Stimulated activated CD4-positive, alpha-beta T cell treated with anti-CD3 and anti-CD28 coated beads, Interleukin-15, amount 100 ng/mL, for 24 hours (primary cell): ENCODE data around the gene CALB2.
"Not testable (repeated sequence)": the region's sequence is repeated elsewhere in the genome, so short reads cannot be mapped to it uniquely, and the experiment has no call there.

Experiments used
- DNase-seq: peaks from one replicate; pipeline ENCODE4 v3.0.0-alpha.2; 2020

The CALB2 gene, protein sequence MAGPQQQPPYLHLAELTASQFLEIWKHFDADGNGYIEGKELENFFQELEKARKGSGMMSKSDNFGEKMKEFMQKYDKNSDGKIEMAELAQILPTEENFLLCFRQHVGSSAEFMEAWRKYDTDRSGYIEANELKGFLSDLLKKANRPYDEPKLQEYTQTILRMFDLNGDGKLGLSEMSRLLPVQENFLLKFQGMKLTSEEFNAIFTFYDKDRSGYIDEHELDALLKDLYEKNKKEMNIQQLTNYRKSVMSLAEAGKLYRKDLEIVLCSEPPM

DNA sequence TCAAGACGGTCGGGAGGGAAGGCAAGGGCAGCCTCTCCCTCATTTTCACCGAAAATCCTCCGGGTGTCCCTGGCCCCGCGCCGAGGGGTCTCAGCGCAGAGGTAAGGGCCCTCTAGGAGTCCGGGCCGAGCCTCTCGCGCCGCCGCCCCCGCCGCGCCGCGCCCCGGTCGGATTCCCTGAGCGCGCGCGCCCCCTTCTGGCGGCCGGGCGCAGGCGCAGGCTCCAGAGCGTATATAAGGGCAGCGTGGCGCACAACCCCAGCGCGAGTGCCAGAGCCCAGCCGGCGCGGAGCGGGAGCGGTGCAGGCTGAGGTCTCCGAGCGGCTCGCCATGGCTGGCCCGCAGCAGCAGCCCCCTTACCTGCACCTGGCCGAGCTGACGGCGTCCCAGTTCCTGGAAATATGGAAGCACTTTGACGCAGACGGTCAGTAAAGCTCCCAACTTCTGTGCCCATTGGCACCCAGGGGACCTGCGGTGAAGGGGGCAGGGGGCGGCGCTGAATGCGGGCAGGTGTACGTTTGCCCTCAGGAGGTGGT is at the start of gene CALB2:
CALB2 (plus strand) TSS at position 260 of the 535 bp plus-strand sequence; CDS start at position 330, 70 bp downstream.
- DNase-seq, result peak; percentile 74

DNA sequence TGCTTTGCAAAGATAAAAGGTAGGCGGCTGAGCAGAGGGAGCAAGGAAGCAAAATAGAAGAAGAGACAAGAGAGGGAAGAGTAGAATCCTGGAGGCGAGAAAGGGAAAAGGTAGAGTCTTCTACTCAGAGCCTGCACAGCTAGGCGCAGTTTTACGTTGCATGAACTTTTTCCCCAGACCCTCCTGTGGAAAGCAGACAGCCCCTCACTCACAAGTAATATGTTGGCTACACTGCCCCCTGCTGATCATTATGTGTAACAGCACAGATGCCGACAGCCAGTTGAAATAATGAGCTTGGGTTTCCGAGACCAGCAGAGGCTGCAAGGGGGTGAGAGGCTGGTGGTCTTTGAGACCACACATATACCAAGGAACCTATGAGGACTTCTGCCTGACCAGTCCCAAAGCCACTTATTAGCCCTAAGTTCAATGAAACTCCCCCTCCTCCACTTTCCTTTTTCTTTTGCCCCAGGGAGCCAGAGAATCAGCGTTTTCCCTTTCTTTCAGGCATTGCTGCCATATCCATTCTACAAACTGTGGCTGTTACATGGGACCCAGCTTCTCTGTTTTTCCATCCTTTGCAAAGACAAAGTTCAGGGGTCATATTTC is 46.9 kb upstream of the CALB2 start:
- DNase-seq, result peak; percentile 21

DNA sequence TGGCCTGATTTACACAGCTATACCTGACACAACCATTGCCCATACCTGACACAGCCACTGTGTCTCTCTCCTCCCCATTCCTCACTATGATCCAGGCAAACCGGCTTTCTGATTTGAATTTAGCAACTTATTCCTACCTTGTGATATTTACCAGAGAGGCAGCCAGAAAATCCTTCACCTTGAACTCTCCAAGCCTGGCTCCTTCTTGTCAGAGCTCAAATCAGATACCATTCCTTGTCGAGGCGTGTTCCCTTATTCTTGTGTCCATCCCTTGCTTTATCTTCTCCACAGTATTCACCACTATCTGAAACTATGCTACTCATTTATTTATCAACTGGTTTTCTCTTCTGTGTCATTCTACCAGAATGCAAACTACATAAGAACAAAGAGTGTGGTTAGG is 44.9 kb upstream of the CALB2 start:
- not testable (repeated sequence) for DNase-seq

DNA sequence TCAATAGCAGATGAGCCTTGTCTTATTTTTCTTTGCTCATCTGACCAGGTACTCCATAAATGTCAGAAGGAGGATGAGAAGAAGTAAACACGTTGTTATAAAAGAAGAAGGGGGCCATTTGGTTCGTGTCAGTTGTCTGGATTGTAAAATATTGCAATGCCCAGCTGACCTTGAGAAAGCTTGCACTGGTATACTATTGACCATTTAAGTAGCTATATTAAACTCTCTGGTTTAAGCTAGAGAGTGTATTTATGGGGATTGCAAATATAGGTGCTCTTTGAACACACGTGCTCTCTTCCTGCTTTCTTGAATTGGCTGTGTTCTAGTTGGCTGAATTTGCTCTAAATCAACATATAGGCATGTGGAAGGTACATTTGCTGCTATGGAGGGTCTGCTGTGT is 43.3 kb upstream of the CALB2 start:
- no peak for DNase-seq

DNA sequence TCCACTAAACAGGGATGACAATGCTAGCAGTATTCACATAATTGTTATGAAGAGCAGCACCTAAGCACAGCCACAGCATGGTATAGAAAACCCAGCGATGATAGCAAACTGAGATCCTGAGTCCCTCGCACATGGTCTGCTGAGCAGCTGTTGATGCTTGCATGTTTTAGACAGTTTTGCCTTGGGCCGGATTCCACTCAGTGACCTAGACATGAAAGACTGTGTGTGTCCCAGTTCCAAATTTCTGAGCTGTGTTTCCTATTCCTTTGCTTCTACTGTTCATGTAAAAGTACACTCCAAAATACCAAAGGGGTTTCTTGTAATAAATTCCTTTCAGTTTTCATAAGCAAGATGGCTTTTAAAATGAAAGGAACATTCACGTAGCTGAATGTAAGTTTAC is 38.5 kb upstream of the CALB2 start:
- DNase-seq, result no peak

DNA sequence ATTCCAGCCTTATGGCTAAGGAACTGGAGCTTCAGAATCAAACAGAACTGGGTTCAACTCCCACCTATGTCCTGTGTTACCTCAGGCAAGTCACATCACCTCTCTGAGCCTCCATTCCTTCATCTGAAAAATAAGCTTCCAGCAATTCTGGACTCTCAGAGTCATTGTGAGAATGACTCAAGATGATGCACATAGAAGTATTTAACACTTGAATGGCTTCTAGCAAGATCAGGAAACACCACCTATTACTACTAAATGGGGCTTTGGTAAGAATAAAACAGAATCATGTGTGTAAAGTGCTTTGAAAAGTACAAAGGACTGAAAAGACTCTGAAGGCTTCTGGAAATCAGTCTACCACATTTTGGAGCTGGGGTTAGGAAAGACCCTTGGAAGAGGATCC is 30.8 kb upstream of the CALB2 start:
- no peak for DNase-seq

DNA sequence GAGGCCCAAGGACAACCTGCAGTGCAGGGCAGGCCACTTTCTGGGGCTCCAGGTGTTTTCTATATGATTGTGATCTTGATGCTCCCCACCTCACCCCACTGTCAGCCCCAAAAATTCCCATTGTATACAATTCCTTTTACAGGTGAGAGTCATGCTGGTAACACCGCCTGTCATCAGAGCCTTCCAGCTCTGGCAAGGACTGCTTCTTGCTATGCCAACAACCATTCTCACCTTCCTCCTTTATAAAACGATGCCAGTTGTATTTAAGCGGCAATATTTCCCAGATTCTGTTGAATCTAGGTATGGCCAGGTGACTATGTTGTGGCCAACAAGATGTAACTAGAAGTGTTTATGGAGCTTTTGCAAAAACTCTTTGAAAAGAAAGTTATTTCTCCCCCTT is 30.4 kb upstream of the CALB2 start:
- DNase-seq, result no peak

DNA sequence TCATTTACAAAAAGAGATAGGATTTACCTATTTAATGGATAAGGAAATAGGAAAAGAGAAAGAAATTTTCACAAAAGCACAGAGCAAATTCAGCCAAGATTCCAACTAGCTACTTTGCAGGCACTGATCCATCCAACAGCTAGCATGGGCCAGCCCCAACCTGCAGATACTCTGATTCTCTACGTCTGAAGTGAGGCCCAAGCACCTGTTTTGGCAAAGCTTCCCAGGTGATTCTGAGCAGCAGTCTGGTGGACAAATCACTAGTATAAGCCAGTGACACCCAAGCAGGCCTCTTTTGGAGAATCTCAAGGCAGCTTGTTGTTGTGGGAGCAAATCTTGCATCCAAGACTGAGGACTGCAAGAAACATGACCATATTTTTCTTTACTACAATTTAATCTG is 20.9 kb upstream of the CALB2 start:
- no peak for DNase-seq

DNA sequence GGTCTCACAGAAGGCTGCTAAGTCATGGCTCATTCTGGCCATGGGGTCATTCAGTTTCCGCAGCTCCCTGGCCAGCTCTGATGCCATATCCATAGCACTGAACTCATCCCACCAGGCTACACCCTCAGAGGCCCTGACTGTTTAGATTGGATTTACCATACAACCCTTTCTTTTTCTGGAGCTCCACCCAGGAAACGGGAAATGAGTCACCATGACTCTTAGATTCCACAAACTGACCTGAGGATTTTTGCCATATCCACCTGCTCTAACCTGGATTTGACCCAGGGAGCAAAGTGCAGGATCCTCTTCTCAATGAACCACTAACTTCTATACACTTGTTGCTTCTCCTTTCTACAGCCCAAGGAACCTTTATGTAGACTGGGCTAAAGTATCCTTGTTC is 20.3 kb upstream of the CALB2 start:
- DNase-seq, result no peak

DNA sequence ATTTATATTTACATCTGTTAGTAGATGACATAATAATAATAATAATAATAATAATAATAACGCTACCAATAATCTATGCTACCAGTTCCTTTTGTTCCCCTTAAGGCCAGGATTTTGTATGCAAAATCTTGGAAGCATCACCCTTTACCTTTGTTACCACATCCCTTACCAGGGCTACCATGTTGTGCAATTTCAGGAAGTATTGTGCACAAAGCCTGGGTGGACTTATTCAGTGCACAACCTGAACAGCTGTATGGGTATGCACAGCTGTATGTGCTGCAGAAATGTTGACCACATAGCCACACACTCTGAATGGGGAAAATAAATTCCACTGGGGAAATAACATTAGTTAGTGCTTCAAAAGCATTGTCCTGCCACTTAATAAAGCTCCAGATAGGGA is 19.9 kb upstream of the CALB2 start:
- no peak for DNase-seq

DNA sequence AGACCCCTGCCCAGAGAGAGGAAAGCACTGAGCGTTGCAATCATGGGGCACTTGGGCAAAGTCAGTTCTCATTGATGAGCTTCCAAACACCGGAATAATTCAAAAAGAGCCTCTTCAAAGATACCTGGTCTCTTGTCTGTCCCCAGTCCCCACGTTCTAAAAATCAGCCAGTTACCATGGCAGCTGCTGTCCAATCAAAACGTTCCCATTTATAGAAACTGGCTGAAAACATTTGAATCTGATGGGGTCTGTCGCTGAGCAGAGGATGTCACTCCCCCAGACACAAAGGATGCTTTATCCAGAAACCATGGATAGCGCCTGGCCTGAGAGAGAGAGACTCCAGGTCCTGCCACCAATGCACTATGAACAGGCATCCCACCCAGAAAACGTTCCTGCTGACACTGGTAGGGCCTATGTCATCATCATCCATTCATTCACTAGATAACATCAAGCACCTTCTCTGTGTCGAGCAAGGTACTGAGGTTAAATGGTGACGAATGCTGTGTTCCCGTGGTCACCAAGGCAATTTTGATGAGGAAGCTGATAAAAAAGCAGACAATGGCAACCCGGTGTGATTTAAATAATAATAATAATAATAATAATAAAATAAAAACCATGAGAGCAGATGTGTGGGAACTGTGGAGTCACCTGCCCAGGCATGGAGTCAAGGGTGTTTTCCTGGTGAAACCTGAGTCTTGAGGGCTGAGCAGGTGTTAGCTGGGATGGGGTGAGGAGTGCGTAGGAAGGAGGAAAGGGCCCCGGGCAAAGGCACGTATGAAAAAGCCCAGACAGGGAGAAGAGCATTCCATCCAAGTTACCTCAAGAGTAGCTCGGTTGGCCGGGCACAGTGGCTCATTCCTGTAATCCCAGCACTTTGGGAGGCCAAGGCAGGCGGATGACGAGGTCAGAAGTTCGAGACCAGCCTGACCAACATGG is 19.0 kb upstream of the CALB2 start:
- DNase-seq, result no peak

DNA sequence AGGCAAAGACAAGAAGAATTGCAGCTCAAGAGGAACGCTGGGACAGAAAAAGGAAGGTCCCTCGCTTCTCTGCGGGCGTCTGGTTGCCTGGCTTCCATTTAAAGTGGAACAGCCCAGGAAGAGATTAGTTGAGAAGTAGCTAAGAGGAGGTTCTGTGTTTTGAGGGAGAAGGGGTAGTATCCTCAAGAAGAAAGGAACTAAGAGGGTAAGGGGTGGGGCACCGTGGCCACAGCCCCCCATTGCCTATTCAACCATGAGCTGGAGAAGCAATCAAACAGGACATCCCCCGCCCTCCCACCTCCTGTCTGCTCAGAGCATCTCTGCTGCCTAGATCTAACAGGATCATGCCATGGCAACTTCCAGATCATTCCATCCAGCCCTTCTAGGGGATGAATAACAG is 18.1 kb upstream of the CALB2 start:
- no peak for DNase-seq

DNA sequence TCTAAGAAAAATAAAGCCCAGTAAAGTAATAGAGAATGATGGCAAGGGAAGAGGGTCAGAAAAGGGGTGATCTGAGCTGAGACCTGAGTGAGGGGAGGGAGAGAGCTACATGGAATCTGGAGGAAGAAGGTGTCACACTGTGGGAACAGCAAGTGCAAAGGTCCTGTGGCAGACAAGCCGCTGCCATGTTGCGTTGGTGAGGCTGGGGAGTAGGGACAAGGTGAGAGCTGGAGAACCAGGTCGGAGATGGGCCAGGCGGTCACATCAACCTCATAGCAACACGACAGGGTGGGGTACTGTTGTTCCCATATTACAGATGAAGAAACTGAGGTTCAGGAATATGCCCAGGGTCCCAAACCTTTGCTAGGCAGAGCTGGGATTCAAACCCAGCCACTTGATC is 16.6 kb upstream of the CALB2 start:
- no peak for DNase-seq

DNA sequence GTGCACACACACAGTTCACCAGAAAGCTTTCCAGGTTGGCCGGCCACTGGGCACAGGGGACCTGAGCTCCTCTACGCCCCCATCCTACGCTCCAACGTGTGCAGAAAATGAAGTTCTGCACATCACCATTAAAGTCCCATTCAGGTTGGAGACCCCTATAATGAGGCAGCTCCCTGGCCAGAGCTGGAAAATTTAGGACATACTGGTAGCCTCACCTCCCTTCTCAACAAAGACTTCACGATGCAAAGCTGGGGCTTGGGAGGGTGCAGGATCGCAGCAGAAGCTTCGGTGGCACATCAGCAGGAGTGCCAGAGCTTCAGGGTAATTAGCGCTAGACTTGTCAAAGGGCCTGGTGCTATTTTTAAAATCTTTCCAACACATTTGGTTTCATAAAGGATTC is 15.4 kb upstream of the CALB2 start:
- DNase-seq, result no peak

DNA sequence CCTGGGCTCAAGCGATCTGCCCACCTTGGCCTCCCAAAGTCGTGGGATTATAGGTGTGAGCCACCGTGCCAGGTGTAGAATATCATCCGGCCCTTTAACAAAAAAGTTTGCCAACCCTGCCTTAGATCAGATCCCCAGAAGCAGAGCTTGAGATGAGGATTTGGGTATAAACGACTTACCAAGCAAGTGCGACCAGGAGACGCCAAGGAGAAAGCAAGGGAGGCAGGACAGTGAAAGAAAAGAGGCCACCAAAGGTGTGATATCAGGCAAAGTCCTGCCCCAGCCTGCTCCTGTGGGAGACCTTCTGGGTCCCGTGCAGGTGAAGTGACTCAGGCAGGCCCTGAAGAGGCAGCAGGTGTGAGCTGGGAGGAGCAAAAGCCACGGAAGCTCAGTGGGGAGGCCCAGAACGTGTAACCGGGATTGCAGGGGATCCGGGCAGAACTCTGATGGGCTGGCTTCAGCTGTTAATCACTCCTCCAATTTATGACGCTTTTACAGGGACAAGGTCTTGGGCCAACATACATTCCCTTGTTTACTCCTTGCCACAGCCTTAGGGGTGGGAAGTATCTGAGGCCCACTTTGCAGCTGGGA is 14.1 kb upstream of the CALB2 start:
- DNase-seq, result no peak

DNA sequence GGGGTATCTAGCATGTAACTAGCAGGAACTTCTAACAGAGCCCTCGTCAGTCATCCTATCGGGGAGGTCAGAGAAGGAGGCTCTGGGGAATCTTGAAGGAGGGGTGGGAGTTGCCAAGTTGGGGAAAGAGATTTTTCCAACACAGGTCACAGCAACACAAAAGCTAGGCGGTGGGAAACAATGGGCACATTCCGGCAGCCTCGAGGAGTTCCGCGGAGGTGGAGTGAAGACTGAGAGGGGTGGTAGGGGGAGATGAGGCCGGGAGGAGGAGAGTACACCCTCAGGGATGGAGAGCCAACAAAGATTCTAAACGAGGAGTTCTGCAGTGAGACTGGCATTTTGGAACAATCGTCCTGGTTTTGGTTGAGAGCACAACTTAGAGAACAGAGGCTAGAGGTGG is 13.5 kb upstream of the CALB2 start:
- no peak for DNase-seq

DNA sequence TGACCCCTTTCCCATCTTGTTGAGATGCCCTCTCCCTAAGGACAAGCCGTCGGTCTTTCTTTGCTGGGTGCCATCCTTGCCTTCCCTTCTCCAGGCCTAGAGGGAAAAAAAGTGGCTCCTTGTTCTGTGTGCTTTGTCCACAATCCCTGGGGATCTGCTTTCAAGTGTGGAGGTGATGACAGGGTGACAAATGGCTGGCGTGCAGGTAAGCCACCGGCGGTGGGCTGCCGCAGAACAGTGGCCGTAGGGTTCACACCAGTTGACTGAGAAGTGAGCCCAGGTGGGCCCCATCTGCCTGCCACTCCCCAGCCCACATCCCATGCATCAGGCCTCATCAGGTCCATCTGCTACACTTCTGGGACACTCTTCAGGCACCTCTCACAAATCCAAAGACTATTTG is 11.4 kb upstream of the CALB2 start:
- no peak for DNase-seq

DNA sequence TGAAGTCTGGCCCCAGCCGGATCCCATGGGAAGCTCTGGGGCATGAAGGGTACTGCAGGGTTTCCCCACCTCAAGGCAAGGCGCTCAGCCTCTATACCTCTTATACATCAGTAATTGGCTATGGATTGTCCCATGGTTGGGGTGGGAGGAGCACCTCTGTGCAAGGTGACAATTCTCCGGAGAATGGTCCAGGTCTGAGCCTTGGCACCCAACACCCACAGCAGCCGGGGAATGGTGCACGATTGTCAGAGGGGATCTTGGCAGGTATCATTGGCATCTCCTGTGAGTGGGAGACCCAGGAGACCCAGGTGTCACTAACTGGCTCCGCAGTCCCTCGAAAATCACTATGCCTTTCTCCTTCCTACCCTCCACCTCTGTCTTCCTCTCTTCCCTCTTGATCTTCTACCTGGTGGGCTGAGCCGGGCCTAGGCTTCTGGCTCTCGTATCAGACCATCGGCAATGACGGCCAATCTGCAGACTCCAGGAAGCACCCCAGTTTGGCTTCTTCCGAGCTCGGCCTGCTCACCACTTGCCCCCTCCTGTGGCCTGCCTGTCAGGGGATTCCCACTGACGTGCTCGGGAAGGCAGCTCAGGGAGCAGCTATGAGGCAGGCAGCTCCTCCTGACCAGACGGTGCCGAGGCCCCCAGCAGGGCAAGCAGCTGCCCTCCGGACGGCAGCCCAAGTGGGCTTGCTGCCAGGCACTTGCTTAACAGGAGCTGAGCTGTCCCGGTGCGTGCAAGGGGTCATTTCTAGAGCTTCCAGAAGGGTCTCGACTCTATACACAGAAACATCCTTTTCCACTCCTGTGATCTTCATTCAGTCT is 10.0 kb upstream of the CALB2 start:
- DNase-seq, result no peak

DNA sequence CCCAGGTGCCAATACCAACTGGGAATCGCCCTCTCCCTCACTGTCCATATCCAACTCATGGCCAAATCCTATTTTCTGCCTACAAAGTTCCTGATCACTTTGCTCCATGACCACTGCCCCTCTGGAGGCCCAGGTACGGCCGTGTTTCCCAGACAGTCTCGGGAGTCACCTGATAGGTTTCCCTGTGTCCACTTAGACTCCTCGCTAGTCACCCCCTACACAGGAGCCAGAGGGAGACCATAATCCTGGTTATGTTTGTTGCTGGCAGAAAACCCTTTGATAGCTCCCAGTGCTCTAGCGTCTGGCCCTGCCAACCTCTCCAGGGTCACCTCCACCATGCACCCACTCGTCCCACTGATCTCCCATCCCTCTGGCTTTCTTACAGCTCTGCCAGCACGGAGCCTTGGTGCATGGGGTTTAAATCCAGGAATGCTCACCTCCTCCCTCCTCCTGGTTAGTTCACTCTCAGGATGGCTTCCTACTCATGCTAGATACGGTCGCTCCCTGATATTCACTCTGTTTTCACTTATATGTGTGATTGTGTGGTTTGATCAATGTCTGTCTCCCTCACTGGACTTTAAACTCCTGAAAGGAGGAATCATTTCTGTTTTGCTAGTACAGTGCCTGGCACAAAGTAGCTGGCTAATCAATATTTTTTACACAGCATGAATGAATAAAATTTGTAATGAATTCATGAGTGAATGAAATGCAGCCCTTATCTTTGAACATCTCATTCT is 7.5 kb upstream of the CALB2 start:
- no peak for DNase-seq

DNA sequence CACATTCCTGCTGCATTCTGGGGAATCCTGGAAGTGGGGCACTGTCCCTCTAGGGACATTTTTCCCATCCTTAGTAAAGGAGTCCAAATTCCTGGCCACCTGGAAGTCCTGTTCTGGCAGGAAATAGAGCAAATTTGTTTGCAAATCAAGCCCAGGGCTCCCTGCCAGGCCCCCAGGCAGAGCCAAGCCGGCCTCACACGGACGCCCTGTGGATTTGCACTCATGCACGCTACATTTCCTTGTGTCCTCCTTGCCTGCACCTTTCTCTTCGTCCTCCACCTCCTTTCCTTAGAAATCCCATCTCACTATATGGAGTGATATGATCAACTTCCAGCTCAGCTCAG is 7.0 kb upstream of the CALB2 start:
- DNase-seq, result no peak

DNA sequence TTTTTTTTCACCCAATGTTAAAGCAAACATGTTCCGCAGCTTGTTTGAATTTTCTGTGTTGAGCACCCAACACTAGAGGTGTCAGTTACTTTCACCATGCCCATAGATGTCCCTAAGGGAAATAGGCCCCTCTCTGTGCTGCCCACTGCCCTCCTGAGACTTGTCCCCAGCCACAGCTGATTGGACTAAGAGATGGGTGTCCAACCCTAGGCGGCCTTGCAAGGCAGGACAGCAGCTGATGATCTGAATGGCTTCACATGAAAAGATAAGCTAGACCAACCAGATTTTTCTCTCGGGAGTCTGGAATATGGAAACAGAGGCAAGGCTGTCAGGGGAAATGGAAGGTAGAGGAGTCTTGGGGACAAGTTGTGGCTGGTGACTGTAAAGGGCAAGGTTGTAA is 6.1 kb upstream of the CALB2 start:
- no peak for DNase-seq

DNA sequence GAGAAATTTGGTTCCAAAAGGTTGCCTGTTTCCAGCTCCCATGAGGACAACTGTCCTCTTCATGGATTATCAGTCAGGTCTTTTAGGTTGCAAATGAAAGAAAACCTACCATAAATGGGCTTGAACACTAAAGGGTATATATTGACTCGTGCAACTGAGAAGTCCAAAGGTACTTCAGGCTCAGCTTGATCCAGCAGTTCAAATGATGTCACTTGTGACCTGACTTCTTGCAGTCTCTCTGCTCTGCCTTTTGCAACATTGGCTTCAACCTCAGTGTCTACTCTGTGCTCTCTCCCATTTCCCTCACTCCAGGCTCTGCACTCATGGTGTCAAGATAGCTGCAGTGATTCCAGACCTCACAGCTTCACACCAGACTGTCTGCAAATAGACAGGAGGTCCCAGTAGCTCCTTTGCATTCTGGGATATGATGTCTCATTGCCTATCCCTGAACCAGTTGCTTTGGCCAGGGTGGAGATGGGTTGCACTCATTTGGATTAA is 5.5 kb upstream of the CALB2 start:
- DNase-seq, result no peak
